Stimulated activated CD8-positive, alpha-beta memory T cell treated with anti-CD3 and anti-CD28 coated beads, Interleukin-12 subunit alpha, Interleukin-12 subunit beta, amount 100 ng/mL, for 24 hours (primary cell): ENCODE data around the gene PIP.
"Not testable (repeated sequence)": the region's sequence is repeated elsewhere in the genome, so short reads cannot be mapped to it uniquely, and the experiment has no call there.

ENCODE experiments used
- DNase-seq: peaks from one replicate; pipeline ENCODE4 v3.0.0-alpha.2; 2020; ENCODE audit errors: extremely low read depth

The PIP gene, protein sequence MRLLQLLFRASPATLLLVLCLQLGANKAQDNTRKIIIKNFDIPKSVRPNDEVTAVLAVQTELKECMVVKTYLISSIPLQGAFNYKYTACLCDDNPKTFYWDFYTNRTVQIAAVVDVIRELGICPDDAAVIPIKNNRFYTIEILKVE

DNA sequence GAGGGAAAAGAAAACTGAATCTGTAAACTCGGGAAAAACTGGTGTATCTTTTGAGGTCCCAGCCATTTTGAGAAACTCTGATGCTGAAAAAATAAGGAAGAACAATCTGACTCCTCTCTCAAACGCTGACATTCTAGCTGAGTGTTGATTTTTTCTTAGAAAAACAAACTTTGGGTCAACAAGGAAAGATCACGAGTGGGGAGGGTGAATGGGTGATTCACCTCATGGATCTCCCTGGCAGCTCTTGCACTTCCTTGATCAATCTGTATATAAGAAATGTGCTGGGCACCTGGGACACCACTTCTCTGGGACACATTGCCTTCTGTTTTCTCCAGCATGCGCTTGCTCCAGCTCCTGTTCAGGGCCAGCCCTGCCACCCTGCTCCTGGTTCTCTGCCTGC, at the start of gene PIP:
Gene PIP, plus strand, starts transcription at position 297 of the 400 bp plus-strand sequence. Its CDS starts 40 bp downstream, at position 337.
- no peak for DNase-seq

DNA sequence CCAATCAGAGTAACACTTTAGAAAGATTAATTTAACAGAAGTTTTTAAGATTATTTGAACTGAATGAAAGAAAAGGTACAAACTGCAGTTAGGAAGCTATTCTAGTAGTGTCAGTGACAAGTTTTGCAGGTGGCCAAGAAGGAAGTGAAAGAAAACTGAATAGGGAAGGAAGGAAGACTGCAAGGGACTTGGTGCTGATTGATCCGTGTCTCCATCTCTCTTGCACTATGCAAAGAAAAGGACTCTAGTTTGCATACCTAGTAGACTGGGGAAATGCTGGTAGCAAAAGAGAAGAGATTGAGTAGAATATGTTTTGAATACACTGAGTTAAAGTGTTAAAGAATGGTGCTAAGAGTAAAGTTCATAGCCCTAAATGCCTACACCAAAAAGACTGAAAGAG, 46.8 kb upstream of the PIP start:
- no peak for DNase-seq

DNA sequence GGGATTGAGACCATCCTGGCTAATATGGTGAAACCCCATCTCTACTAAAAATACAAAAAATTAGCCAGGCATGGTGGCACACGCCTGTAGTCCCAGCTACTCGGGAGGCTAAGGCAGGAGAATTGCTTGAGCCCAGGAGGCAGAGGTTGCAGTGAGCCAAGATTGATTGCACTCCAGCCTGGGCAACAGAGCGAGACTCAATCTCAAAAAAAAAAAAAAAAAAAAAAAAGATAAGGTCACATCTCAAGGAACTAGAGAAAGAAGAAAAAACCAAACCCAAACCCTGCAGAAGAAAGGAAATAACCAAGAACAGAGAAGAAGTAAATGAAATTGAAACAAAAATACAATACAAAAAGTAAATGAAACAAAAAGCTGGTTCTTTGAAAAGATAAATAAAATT, 46.3 kb upstream of the PIP start:
- DNase-seq: not testable (repeated sequence)

DNA sequence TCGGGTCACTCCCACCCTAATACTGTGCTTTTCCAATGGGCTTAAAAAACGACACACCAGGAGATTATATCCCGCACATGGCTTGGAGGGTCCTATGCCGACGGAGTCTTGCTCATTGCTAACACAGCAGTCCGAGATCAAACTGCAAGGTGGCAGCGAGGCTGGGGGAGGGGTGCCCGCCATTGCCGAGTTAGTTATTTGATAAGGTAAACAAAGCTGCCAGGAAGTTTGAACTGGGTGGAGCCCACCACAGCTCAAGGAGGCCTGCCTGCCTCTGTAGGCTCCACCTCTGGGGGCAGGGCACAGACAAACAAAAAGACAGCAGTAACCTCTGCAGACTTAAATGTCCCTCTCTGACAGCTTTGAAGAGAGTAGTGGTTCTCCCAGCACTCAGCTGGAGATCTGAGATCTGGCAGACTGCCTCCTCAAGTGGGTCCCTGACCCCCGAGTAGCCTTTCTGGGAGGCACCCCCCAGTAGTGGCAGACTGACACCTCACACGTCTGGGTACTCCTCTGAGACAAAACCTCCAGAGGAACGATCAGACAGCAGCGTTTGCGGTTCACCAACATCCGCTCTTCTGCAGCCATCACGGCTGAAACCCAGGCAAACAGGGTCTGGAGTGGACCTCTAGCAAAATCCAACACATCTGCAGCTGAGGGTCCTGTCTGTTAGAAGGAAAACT, 43.2 kb upstream of the PIP start:
- not testable (repeated sequence) for DNase-seq

DNA sequence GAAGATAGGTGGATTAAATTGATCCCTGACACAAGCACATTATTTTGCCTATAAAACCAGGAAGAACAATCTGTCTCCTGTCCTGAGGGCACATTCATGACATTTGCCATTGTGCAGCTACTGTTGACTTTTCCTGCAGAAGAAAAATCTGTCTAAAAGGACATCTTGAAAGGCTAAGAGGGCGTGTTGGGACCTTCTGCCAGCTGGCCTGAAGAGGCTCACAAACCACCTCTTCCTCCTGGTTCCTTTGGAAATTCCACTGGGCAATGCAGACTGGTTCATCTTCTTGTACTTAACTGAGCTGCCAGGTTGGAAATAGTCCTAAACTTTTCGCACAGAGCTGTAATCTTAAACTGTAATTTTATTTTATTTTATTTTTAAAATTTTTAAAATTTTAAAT, 35.7 kb upstream of the PIP start:
- no peak for DNase-seq

DNA sequence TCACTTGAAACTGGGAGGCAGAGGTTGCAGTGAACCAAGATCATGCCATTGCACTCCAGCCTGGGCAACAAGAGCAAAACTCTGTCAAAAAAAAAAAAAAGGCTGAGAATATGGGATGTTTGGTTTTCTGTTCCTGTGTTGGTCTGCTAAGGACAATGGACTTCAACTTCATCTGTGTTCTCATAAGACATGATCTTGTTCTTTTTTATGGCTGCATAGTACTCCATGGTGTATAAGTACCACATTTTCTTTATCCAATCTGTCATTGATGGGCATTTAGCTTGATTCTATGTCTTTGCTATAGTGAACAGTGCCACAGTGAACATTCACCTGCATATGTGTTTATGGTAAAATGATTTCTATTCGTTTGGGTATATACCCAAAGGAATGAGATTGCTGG, 32.3 kb upstream of the PIP start:
- DNase-seq: not testable (repeated sequence)

DNA sequence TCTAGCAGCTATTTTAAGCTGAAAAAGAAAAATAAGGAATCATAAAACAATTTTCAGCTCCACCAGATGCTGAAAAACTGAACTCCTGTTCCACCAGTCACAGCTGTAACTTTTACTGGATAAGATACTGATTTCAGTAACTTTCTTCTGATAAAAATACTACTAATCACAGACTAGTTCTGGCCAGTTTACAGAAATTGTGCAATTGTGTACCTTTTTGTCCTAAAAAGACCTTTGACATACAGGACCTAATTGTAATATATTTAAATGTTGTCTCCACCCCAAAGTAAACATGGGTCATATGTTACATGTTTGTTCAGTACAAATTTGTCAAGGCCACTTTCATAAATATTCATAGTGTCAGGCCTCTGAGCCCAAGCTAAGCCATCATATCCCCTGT, 27.1 kb upstream of the PIP start:
- DNase-seq: no peak

DNA sequence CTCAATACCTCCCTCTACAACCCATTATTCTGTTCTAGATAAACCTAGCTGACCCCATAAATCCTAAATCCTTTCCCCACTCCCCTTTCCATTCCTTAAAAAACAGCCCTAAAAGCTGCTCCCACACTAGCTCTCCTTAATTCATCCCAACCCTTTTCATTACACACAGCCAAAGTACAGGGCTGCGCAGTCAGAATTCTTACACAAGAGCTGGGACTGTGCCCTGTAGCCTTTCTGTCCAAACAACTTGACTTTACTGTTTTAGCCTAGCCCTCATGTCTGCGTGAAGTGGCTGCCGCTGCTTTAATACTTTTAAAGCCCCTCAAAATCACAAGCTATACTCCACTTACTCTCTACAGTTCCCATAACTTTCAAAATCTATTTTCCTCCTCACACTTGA, 23.9 kb upstream of the PIP start:
- not testable (repeated sequence) for DNase-seq

DNA sequence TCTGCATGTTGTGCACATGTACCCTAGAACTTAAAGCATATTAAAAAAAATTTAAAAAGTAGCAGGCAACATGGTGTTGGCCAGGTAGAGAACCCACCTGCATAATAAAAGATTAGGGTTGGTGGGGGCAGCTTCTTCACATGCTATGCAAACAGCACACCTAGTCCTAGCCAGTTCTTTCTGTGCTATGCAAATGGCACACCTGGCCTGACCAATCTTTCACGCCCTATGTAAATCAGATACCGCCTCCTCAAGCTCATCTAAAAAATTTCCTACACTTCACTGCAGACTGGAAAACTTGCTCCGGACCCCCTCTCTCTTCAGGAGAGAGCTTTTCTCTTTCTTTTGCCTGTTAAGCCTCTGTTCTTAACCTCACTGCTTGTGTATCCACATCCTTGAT, 14.5 kb upstream of the PIP start:
- DNase-seq: no peak

DNA sequence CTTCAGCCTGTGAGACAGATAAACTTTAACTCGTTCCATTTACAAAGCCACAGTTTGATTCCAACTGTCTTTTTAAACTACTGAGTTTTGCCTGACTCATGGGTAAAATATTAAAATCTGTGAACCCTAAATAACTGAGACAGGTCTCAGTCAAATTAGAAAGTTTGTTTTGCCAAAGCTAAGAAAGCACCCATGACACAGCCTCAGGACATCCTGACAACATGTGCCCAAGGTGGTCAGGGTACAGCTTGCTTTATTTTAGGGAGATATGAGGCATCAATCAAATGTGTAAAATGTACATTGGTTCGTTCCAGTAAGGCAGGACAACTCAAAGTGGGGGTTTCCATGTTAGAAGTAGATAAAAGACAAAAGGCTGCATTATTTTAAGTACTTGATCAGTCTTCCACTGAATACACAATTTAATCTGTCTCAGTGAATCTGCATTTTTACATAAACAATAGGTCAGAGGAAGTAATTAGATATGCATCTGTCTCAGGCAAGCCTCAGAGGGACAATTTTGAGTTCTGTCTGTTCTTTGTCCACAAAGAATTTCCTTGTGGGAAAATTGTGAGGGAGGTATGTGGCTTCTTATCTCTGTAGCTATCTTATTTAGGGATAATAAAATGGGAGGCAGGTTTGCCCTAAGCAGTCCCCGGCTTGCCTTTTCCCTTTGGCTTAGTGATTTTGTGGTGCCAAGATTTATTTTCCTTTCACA, 11.0 kb upstream of the PIP start:
- no peak for DNase-seq

DNA sequence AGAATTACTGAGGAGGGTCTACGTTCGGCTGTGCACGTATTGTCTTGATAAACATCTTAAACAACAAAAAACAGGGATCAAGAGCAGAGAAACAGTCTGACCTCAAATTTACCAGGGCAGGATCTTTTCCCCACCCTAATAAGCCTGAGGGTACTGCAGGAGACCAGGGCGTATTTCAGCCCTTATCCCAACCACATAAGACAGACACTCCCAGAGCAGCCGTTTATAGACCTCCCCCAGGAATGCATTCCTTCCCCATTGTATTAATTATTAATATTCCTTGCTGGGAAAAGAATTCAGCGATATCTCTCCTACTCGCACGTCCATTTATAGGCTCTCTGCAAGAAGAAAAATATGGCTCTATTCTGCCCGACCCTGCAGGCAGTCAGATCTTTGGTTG, 8.6 kb upstream of the PIP start:
- not testable (repeated sequence) for DNase-seq

DNA sequence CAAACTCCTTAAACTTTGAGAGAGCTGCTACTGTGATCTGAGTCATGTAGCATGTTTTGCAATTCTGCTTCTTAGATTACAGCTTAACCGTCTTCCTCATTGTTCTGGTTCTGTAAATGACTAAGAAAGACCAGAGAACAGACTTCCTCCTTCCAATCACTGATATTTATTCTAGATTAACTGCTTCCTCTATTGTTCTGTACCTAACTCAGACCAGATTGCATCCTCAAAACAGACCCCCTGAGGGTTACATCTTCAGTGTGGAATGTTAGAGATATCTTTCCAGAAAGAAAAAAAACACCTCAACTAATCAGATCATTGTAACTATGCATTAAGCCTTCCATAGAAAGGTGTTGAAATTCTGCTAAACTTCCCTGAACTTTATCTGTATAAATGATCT, 5.7 kb upstream of the PIP start:
- DNase-seq: no peak

DNA sequence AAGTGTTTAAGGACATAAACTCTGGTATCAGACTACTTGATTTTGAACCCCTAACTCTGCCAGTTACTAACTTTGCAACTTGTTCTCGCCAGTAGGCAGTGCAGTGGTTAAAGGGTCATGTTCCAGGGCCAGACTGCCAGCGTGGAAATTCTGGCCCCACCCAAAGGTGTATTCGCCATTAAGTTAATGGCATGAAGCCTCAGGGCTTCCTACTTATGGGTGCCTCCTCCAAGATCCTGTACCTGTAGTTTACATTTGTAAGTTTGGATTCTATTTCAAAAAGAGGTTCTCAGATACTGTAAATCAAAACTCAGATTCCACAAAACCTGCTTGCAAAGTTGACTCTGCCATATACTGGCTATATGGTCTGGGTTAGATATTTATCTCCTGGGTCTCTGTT, 2.8 kb upstream of the PIP start:
- no peak for DNase-seq

DNA sequence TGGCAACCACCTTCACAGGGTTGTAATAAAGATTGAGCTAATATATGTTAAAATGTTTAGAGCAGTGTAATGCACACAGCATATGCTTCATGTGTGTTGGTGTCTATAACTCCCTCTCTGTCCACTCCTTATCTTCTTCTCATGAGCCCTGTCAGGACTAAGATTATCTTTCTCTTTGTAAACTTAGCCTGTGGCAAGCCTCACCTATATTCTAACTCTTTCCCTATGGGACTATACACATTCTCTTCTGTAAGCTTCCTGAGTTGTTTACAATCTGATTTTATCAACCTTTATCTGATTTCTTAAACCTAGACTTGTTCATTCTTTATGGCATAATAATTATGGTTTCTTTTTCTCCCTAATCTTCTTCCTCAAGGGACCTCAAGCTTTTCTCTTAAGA, 2.4 kb upstream of the PIP start:
- no peak for DNase-seq

DNA sequence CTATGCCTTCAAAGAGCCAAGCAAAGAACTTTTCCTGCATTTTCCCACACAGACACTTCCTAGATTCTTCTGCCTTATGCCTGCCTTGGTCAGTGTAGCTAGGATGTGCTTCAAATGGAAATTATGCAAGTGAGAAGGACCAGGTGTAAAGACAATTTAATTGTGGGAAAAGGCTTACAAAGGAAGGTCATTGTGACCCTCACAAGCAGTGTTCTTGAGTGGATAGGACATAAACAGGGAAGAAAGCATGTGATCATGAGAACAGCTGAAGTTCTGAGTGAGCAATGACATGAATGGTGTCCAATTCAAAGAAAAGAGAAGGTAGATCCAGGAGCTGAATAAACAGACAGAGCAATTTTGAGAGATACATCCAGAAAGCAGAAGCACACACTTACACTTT, 1.3 kb upstream of the PIP start:
- no peak for DNase-seq

DNA sequence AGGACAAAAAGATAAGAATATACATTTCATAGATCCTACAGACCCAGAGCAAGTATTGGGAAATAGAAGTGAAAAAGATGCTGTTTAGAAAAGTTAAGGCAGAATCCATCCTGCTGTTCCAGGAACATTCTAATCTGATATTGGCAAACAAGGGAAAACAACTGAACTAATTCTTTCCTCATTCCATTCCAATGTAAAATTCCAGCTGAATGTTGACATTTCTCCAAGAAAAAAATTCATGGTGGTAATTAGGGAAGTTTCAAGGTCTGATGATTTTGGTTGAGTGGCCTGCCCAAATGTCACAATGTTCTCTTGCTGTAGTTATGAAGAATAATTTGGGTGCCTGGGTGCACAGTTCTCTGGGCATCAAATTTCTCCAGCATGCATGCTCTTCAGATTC, 15.2 kb downstream of the PIP start:
- no peak for DNase-seq

DNA sequence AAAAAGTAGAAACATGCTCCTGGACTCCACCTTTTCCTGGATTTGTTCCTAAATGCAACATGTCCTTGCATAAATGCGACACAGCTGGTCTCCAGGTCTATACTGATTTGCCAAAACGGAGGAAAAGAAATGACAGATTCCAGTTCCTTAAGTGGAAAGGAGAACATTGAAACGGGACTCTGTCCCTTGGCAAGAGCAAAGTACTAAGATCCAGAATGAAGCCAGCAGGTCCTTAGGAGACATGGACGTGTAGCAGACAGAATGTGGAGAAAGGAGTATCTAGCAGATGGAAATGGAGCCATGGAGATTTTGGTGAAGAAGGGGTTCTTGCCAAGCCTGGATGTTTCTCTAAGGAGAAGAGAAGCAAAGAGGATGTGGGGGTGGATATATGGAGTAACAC, 16.2 kb downstream of the PIP start:
- DNase-seq: no peak

DNA sequence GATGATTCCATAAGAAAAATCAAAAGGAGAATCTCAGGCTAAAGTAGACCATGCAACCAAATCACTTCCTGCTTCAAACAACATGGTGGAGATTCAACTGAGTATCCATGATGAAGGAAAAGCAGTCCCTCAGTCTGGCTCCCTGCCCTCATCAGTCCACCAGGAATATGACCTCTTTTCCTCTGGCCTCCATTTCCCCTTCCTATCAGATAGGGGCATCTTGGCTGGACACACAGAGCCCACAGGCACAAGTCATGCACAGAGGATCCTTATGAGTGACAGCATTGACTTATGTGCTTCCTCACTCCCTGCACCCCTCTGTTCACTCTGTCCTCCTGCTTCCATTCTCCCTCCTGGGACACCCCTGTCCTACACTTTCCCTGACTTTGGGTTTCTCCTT, 16.8 kb downstream of the PIP start:
- no peak for DNase-seq

DNA sequence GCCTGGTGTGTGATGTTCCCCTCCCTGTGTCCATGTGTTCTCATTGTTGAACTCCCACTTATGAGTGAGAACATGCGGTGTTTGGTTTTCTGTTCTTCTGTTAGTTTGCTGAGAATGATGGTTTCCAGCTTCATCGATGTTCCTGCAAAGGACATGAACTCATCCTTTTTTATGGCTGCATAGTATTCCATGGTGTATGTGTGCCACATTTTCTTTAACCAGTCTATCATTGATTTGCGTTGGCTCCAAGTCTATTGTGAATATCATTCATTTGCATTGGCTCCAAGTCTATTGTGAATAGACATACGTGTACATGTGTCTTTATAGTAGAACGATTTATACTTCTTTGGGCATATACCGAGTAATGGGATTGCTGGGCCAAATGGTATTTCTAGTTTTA, 18.8 kb downstream of the PIP start:
- DNase-seq: not testable (repeated sequence)

DNA sequence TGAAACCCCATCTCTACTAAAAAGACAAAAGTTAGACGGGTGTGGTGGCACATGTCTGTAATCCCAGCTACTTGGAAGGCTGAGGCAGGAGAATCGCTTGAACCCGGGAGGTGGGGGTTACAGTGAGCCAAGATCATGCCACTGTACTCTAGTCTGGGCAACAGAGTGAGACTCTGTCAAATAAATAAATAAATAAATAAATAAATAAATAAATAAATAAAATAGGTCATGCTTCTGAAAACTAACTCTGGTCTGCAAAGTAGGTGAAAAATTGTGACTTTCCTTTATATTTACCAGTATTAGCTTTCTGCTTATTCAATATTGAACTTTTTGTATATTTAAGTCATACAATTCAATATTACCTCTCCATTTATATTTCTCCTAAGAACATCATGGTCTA, 26.7 kb downstream of the PIP start:
- not testable (repeated sequence) for DNase-seq

DNA sequence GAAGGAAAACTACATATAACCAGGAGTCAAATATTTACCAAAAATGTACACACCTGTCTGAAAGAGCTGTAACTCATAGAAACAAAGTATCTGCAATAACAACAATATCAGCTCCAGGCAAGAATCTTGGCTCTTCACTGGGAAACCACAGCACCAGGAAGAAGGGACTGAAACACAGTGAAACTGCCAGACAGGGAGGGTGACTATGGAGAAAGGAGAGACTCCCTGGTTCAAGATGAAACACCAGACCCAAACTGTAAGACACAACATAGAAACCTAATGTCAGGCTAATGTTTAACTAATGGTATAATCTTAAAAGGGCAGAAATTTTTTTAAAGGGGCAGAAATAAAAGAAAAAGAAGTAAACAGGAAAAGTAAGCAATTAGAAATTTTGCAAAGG, 39.8 kb downstream of the PIP start:
- DNase-seq: no peak

DNA sequence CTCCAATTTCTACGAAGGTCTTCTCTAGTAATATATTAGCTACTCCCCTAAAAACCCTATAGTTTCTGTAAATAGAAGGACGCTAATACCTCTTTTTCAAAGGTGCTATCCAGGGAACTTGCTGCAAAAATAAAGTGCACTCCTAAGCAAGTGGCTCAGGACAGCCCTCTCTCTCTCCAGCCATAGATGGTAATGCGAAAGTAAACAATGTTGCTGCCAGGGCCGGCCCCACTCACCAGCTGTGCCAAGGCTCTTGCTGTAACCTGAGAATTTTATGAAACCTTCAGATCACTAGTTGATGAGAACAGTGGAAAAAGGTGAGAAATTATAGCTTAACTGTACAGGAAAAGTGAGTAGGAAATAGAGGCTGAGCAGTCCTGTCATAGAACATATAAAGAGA, 40.5 kb downstream of the PIP start:
- no peak for DNase-seq

DNA sequence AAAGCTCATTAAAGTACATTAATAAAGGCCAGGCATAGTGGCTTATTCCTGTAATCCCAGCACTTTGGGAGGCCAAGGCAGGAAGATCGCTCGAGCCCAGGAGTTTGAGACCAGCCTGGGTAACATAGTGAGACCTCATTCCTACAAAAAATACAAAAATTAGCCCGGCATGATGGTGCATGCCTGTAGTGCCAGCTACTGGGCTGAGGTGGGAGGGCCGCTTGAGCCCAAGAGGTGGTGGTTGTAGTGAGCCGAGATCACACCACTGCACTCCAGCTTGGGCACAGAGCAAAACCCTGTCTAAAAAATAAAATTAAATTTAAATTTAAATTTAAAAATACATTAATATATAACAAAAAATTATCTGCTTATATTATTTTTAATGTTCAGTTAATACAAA, 44.3 kb downstream of the PIP start:
- no peak for DNase-seq
